ENCODE data around the gene TCP11L1. TPM values are rescaled to one million over a fixed set of nuclear protein-coding genes. Genes with fewer than 3 reads are reported as not detected.

TCP11L1 gene
- total and polyA plus RNA-seq, 2 donors (not counting 1 experiment from before 2014, with no cell fraction given), result 7.7 to 19.7 TPM

GRCh38 chr11:33060271-33060670, 20.9 kb downstream of the TCP11L1 start:
- Mint-ChIP-seq H3K9me3 (ENCODE audit: insufficient read depth) (no peaks in the 10 kb centered on the region), H3K27ac (no peak overlapping the region), H3K4me3 (no peak overlapping the region), H3K4me1 (peaks cover 20% of the 10 kb centered on the region), H3K27me3 (no peaks in the 10 kb centered on the region)
- Histone ChIP-seq H3K4me3 (ENCODE audit: control extremely low read depth in 1 of 5, extremely low read depth in 1 of 5, insufficient read depth in 1 of 5, low read depth in 2 of 5, low read length in 4 of 5) (no peak overlapping the region), H3K27ac (ENCODE audit: low read length in 2 of 2) (no peak overlapping the region), H3K9ac (ENCODE audit: low read length) (no peak overlapping the region), H2AFZ (ENCODE audit: insufficient read depth, low read depth, low read length, poor library complexity, severe bottlenecking) (no peak overlapping the region), H3K27me3 (replicated peaks in 1 of 4; ENCODE audit: control extremely low read depth in 1 of 4, control insufficient read depth in 3 of 4, insufficient read depth in 4 of 4, low read length in 3 of 4) (no peaks in the 10 kb centered on the region), H3K9me3 (ENCODE audit: control extremely low read depth in 1 of 3, control insufficient read depth in 2 of 3, insufficient read depth in 1 of 3, low read length in 2 of 3) (no peaks in the 10 kb centered on the region), H3K4me1 (ENCODE audit: control insufficient read depth in 2 of 2, insufficient read depth in 2 of 2, low read length in 2 of 2) (peaks cover 16% of the 10 kb centered on the region in 2 donors), H3K4me2 (replicated peaks; ENCODE audit: low read depth, low read length, poor library complexity, severe bottlenecking) (no peak overlapping the region), H3K36me3 (replicated peaks in 1 of 2; ENCODE audit: control extremely low read depth in 1 of 2, control insufficient read depth in 1 of 2, extremely low read depth in 1 of 2, insufficient read depth in 2 of 2, low read length in 1 of 2) (peaks cover 0 to 25% of the 10 kb centered on the region in 2 experiments), H4K20me1 (ENCODE audit: control insufficient read depth, insufficient read depth, low read length, poor library complexity, severe bottlenecking) (no peaks in the 10 kb centered on the region), H3K79me2 (ENCODE audit: control insufficient read depth, insufficient read depth, low read length) (no peaks in the 10 kb centered on the region)
- intact Hi-C loops (cut with micrococcal nuclease), result no loop called here
- ATAC-seq (ENCODE audit: low read depth), result no peak
- no peak for DNase-seq
- 86% methylated on average over 3 of the region's 3 CpGs for WGBS (ENCODE audit: insufficient coverage)
- TF ChIP-seq EZH2 (IDR thresholded peaks at IDR 0.05; ENCODE audit: borderline replicate concordance, insufficient read depth, low read depth, low read length, poor library complexity, severe bottlenecking) (no peak), CTCF (IDR thresholded peaks at IDR 0.05) (no peak)
- ChIA-PET CTCF (interaction anchor here (1.1 to 1.3 kb wide), 2 partner anchors 12 to 100 kb away, joined by 3 to 4 read pairs; no protein-coding TSS in a partner anchor), POLR2A (no interaction called here)

GRCh38 chr11:33062137-33062536, 22.8 kb downstream of the TCP11L1 start:
- Histone ChIP-seq H3K9me3 (ENCODE audit: control extremely low read depth in 1 of 3, control insufficient read depth in 2 of 3, insufficient read depth in 1 of 3, low read length in 2 of 3) (no peaks in the 10 kb centered on the region), H3K9ac (ENCODE audit: low read length) (no peak overlapping the region), H3K4me3 (ENCODE audit: control extremely low read depth in 1 of 5, extremely low read depth in 1 of 5, insufficient read depth in 1 of 5, low read depth in 2 of 5, low read length in 4 of 5) (no peak overlapping the region), H3K27ac (ENCODE audit: low read length in 2 of 2) (no peak overlapping the region), H3K36me3 (replicated peaks in 1 of 2; ENCODE audit: control extremely low read depth in 1 of 2, control insufficient read depth in 1 of 2, extremely low read depth in 1 of 2, insufficient read depth in 2 of 2, low read length in 1 of 2) (peaks cover 0 to 32% of the 10 kb centered on the region in 2 experiments), H3K4me2 (replicated peaks; ENCODE audit: low read depth, low read length, poor library complexity, severe bottlenecking) (no peak overlapping the region), H3K79me2 (ENCODE audit: control insufficient read depth, insufficient read depth, low read length) (no peaks in the 10 kb centered on the region), H4K20me1 (ENCODE audit: control insufficient read depth, insufficient read depth, low read length, poor library complexity, severe bottlenecking) (no peaks in the 10 kb centered on the region), H3K4me1 (ENCODE audit: control insufficient read depth in 2 of 2, insufficient read depth in 2 of 2, low read length in 2 of 2) (peaks cover 16% of the 10 kb centered on the region in 2 donors), H2AFZ (ENCODE audit: insufficient read depth, low read depth, low read length, poor library complexity, severe bottlenecking) (no peak overlapping the region), H3K27me3 (replicated peaks in 1 of 4; ENCODE audit: control extremely low read depth in 1 of 4, control insufficient read depth in 3 of 4, insufficient read depth in 4 of 4, low read length in 3 of 4) (no peaks in the 10 kb centered on the region)
- WGBS (ENCODE audit: insufficient coverage), result 93% methylated on average over 2 of the region's 5 CpGs
- TF ChIP-seq EZH2 (IDR thresholded peaks at IDR 0.05; ENCODE audit: borderline replicate concordance, insufficient read depth, low read depth, low read length, poor library complexity, severe bottlenecking) (no peak), CTCF (IDR thresholded peaks at IDR 0.05) (no peak)
- Mint-ChIP-seq H3K27me3 (no peaks in the 10 kb centered on the region), H3K27ac (no peak overlapping the region), H3K4me3 (no peak overlapping the region), H3K9me3 (ENCODE audit: insufficient read depth) (no peaks in the 10 kb centered on the region), H3K4me1 (peaks cover 25% of the 10 kb centered on the region)
- CTCF ChIA-PET, result interaction anchor here (8.8 kb wide), 1 partner anchor 101 kb away, joined by 186 read pairs; no protein-coding TSS in a partner anchor
- ATAC-seq (ENCODE audit: low read depth) (no peak), DNase-seq (no peak)
- POLR2A ChIA-PET, result interaction anchor here (1.2 kb wide), 1 partner anchor 18 kb away, joined by 3 read pairs; no protein-coding TSS in a partner anchor
- intact Hi-C loops (cut with micrococcal nuclease), result no loop called here
